GM23248 (cell line): Measurements from ENCODE around the gene FBXO48.

Source experiments
- EZH2 ChIP-seq: fragments of 200-600 bp; sonication (generic); IDR thresholded peaks from 2 replicates; pipeline ENCODE4 v1.6.1; 2018; ENCODE audit warnings: antibody characterized with exemption, mild to moderate bottlenecking; ENCODE audit not compliant: insufficient read depth, poor library complexity, severe bottlenecking
- EZH2phosphoT487 ChIP-seq: fragments of 200-600 bp; sonication (generic); IDR thresholded peaks from 2 replicates; pipeline ENCODE4 v1.6.1; 2018; ENCODE audit warnings: antibody characterized with exemption, moderate library complexity, mild to moderate bottlenecking, low read depth; ENCODE audit not compliant: insufficient read depth

DNA sequence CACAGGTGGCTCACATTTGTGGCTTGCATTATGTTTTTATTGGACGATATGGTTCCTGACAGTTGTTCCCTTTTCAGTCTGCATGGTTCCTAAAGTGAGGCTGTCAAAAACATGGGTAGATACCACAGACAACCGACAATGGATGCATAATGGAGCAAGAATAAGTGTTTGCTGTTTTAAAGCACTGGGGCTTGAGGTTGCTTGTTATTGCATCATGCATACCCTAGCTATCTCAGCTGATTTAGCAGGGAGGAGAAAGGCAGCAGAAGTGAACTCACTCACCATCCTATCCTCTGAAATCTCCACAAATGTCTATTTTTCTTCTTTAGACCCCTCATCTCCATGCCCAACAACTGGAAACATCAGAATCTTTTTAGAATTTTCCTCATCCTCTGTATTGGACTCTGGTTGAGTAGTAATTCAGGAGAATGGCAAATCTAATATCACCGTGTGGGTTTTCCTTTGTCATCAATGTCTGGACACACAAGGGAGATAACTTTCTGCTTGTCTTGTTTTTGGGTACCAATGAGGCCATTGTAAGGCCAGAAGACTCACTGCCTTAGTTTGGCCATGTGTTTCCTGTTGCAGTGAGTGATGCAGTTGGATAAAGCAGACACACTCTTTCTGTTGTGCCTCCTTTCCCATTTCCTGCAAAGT, 46.7 kb downstream of the FBXO48 start:
- TF ChIP-seq EZH2phosphoT487 (no peak), EZH2 (no peak)
